GM21390 (cell line): ENCODE results near the gene CDKAL1.
A peak's percentile ranks its signal among the peaks of the same experiment; 100 is the strongest.
"Not testable (repeated sequence)": the region's sequence is repeated elsewhere in the genome, so short reads cannot be mapped to it uniquely, and the experiment has no call there.

Experiments used
- ATAC-seq: cut with Tn5 transposase; IDR thresholded peaks from one replicate; pipeline ENCODE4 v1.9.1; 2021; ENCODE audit not compliant: unreplicated experiment

The CDKAL1 gene

GRCh38 chr6:20732896-20733295, 198.6 kb downstream of the CDKAL1 start:
- no peak for ATAC-seq

DNA sequence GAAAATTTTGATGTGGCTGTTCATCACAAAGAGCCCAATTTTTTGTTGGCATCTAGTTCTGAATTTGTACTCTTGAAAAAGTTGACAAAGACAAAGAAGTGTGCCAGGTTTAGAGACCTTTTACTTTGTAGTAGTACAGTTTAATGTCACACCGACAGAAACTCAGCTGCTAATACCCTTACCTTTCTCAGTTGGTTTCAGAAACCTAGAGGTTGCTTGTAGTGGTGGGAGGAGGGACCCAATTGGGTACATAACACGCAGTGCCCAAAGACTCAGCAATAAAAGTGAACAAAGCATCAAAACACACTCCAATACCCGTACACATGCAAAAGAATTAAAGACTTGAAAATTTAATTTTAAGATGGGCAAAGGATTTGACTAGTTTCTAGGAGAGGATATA, 203.7 kb downstream of the CDKAL1 start:
- ATAC-seq = no peak

DNA sequence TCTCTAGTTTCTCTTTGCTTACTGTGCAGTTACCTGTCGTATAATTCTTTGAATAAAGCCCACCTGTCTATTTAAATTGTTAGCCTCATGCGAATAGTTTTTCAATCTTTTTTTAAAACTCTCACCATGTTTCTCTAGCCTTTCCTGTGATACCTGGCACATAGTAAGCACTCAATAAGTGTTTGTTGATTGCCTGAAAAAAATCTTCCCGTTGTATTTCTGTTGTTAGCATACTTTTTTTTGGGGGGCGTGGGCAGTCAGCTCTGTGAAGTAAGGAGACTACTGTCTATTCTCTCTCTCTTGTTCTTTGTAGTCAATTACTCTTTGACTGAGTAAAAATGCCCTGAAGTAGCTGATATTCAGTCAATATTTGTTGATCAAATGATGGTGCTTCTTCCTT, 205.8 kb downstream of the CDKAL1 start:
- ATAC-seq = no peak

DNA sequence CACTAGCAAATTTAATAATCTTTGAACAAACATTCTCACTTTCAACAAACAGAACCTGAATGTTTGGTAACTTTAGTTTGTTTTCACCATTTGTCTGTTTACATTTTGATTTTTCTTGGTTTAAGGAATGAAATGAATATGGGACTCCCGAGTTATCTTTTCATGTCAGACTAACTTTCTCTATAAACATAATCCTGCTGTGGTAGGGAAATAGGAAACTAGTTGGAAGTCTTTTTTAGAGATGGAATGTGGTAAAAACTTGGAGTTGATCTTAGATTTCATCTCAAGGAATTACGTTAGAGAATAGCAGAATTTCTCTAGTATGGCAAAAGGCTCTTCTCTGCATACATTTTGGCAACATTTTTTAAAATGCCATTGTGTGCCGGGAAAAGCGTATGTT, 206.5 kb downstream of the CDKAL1 start:
- ATAC-seq = no peak

DNA sequence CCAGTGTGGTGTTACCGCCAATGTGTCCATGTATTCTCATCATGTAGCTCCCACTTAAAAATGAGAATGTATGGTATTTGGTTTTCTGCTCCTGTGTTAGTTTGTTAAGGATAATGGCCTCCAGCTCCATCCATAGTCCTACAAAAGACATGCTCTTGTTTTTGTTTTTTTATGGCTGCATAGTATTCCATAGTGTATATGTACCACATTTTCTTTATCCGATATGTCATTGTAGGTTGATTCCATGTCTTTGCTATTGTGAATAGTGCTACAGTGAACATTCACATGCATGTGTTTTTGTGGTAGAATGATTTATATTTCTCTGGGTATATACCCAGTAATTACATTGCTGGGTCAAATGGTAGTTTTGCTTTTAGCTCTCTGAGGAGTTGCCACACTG, 207.2 kb downstream of the CDKAL1 start:
- no peak for ATAC-seq

DNA sequence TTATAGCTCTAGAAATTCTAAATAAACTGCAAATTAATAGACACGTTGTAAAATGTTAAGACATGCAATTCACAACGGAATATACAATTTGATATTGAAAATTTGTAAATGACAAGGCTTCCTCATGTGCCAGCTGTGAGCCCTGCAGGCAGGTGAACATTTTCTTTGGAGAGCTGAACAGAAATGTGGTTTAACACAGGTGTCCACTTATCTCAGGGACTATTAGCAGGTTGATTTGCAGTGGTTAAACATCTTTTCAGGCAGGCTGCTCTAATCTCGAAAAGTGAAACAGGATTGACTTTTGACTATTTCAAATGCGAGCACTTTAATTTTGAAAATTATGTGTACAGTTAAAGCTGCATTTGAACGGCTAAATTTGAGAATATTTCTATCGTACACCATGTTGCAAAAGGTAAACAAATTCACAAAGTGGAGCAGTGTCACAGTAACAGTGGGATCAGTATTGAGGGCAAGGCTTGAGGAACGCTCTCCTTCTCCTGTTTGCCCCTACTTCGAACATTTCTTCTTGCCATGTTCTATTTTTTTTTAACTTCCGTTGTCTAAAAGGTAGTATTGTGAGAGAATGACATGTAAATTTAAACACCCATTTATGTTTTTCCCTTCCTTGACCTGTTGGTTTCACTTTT, 210.8 kb downstream of the CDKAL1 start:
- ATAC-seq = no peak

DNA sequence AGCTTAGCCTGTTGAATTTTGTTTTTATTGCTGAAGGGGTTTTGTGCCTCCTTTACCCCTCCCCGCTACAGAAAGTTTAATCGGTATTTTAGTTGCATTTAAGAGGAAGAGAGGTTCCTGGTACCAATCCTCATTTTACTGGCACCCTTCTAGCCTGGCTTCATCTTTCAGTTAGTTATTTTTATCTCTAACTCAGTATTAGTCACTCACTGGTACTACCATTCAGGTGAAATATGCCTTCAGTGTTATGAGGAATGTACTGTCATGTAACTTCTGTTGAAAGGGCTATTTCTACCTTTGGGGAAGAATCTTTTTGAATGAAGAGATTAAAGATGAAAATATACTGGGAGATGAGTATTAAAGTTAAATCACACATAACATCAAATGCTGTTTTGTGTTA, 211.8 kb downstream of the CDKAL1 start:
- ATAC-seq = peak; percentile 64

- ATAC-seq = no peak
Observed at GRCh38 chr6:20746805-20747558, 212.7 kb downstream of the CDKAL1 start.

DNA sequence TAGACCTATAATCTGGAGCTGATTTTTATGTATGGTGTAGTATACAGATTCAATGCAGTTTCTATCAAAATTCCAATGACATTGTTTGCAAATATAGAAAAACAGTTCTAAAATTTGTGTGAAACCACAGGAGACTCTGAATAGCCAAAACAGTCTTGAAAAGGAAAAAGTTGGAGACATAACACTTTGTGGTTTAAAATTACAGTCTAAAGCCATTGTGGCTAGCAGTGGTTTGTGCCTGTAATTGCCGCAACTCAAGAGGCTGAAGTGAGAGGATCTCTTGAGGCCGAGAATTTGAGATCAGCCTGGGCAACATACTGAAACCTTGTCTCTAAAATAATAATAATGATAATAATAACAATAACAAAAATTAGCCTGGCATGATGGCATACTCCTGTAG, 213.7 kb downstream of the CDKAL1 start:
- ATAC-seq = no peak

GRCh38 chr6:20751293-20751935, 217.2 kb downstream of the CDKAL1 start:
- ATAC-seq = no peak

DNA sequence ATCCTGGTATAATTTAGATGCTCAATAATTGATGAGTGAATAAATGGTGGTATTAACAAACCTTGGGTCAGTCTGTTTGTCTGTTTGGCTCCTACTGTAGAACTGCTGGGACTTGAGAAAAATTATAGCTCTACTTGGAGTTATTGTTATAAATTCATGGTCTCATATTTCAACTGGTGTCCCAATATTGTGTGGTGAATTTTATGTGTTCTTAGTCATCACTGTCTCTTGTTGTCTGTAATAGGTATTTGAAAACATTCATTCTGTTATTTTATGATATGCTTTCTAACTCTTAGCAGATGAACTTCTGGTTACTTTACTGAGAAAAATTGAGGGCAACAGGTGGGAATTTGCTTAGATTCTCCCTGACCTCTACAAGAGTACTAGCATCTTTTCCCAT, 221.4 kb downstream of the CDKAL1 start:
- ATAC-seq = no peak

DNA sequence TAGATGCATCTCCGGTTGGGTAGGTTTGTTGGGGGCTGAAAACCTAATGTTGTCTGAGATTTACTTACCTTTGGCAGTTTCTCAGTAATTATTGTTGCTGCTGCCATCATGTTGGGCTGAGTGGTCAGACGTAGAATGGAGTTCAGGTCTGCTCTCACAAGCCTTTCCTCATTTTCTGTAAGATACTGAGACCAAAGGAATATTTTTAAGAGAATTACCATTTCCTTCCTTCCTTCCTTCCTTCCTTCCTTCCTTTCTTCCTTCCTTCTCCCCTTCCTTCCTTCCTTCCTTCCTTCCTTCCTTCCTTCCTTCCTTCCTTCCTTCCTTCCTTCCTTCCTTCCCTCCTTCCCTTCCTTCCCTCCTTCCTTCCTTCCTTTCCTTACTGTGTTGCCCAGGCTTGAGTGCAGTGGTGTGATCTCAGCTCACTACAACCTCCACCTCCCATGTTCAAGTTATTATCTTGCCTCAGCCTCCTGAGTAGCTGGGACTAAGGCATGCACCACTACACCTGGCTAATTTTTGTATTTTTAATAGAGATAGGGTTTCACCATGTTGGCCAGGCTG, 222.4 kb downstream of the CDKAL1 start:
- not testable (repeated sequence) for ATAC-seq

GRCh38 chr6:20757761-20758160, 223.5 kb downstream of the CDKAL1 start:
- no peak for ATAC-seq

- ATAC-seq = no peak
Observed at GRCh38 chr6:20763296-20763695, 229.0 kb downstream of the CDKAL1 start.

DNA sequence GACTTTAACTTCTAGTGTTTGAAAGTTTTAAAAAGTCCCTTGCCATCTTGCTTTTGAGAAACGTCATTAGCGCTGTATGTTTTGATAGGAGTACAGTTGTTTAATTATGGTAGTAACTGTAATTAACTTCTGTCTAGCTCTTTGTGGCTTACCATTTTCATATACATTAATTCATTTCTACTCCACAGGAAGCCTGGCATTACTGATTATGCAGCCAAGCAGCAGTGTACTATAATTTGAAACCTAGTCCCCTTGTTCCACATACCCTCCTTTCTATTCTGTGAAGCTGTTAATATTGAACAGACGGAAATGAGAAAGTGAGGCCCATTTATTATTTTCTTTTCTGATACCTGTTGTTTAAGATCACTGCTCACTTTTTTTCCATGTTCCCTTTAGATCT, 235.4 kb downstream of the CDKAL1 start:
- ATAC-seq = no peak

DNA sequence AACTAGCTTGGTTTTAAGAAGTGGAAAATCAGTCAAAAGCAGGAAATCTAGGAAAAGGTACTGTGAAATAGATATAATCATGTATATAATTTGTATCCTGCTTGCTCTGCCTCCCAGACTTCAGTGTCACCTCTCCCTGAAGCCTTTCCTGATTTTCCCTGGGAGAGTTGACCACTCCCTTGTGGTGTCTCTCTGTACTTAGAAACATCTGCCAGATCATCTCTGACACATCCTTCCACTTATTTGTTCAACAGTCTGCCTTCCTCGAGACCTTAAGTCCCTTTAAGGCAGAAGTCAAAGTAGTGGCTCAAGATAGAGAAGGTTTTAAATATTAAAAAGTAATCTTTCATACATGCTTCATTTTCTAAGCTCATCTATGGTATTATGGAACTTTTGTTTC, 236.5 kb downstream of the CDKAL1 start:
- no peak for ATAC-seq

GRCh38 chr6:20771409-20771808, 237.2 kb downstream of the CDKAL1 start:
- no peak for ATAC-seq

GRCh38 chr6:20773822-20774221, 239.6 kb downstream of the CDKAL1 start:
- no peak for ATAC-seq

- ATAC-seq = no peak
Observed at GRCh38 chr6:20775981-20776380, 241.7 kb downstream of the CDKAL1 start.

DNA sequence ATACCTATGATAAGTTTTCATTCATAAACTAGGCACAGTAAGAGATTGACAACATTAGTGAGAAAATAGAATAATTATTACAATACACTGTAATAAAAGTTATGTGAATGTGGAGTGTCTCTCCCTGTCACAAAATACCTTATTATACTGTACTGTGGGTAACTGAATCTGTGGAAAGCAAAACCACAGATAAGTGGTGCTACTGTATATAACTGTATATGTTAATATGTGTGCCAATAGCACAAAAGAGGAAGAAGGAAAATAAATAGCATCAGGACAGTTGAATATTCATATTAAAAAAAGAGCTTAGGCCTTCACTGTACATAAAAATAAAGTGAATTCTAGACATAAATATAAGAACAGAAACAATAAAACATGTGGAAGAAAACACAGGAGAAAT, 243.5 kb downstream of the CDKAL1 start:
- ATAC-seq = no peak

DNA sequence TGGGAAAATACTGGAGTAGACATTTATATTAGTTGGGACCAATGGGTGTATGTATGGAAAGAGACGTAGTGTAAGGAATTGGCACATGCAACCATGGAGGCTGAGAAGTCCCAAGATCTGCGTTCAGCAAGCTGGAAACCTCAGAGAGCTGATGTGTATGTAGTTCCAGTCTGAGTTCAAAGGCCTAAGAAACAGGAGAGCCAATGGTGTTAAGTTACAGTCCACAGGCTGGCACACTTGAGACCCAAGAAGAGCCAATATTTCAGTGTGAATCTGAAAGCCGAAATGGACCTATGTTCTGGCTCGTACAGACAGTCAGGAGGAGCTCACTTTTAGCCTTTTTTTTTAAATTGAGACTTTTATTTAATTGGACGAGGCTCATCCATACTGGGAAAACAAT, 244.2 kb downstream of the CDKAL1 start:
- no peak for ATAC-seq

DNA sequence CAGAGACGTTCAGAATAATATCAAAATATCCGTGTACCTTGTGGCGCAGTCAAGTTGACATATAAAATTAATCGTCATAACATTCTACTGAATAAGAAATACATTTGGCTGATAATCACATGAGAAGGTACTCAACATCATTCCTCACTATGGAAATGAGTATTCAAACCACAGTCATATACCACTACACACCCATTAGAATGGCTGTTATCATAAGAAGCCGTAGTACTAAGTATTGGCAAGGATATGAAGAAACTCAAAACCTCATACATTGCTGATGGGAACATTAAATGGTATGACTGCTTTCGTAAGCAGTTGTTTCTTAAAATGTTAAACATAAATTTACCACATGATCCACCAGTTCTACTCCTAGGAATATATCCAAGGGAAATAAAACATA, 244.7 kb downstream of the CDKAL1 start:
- ATAC-seq = no peak
